Kidney (tissue), 14 donors: ENCODE results near the gene GRIK1. TPM values are rescaled to one million over a fixed set of nuclear protein-coding genes. Genes with fewer than 3 reads are reported as not detected.

Source experiments
- DNase-seq, 5 donors: peaks; one replicate each; pipeline ENCODE4 v3.0.0-alpha.2; 2013 to 2020
- FAIRE-seq: peaks from 2 replicates; lab custom pipeline; 2012; peaks lifted over from hg19 to GRCh38; lab: Jason Lieb, UNC
- H3K27ac ChIP-seq, 2 donors: one replicate each; pipeline ENCODE4 v1.7.0; 2013; ENCODE audit warnings: low read depth in 2 of 2, low read length in 2 of 2, inconsistent platforms in 1 of 2
- H3K27me3 ChIP-seq: one replicate; pipeline ENCODE4 v1.7.1; 2013; ENCODE audit warnings: low read length, inconsistent platforms; ENCODE audit not compliant: control insufficient read depth, insufficient read depth
- H3K36me3 ChIP-seq, 3 donors: one replicate each; pipeline versions ENCODE4 v1.7.0 to v1.7.1; 2013; ENCODE audit warnings: low read length in 3 of 3, control low read depth in 1 of 3, inconsistent platforms in 1 of 3; ENCODE audit not compliant: insufficient read depth in 3 of 3, control insufficient read depth in 2 of 3
- H3K4me1 ChIP-seq, 3 donors: one replicate each; pipeline versions ENCODE4 v1.7.0 to v1.7.1; 2013; ENCODE audit warnings: low read length in 3 of 3, inconsistent platforms in 1 of 3, low read depth in 1 of 3; ENCODE audit not compliant: control insufficient read depth in 2 of 3, insufficient read depth in 2 of 3
- H3K4me3 ChIP-seq, 3 donors: one replicate each; pipeline versions ENCODE4 v1.7.0 to v1.8.1; 2013; ENCODE audit warnings: low read length in 3 of 3, control low read depth in 1 of 3, inconsistent platforms in 1 of 3
- H3K9ac ChIP-seq, 3 donors: one replicate each; pipeline versions ENCODE4 v1.7.0 to v1.7.1; 2013; ENCODE audit warnings: low read length in 3 of 3, control low read depth in 1 of 3, inconsistent platforms in 1 of 3
- H3K9me3 ChIP-seq, 3 donors: one replicate each; pipeline versions ENCODE4 v1.7.0 to v1.7.1; 2013; ENCODE audit warnings: low read length in 3 of 3, control low read depth in 1 of 3, inconsistent platforms in 1 of 3; ENCODE audit not compliant: control insufficient read depth in 2 of 3, insufficient read depth in 1 of 3
- intact Hi-C: fragments of 100-400 bp; cut with DNase I; formaldehyde crosslinking; loops from one replicate; pipeline ENCODE4 v1.11.1; 2022
- polyA plus RNA-seq: library from polyadenylated mRNA; stranded (reverse); fragments of 350-450 nt; fragmentation: Illumina TruSeq; extraction: RNeasy Lipid Tissue Mini Kit (QIAGEN cat#74804); gene quantifications from one replicate; pipeline ENCODE4 v1.2.3, GENCODE V29; 2014; ENCODE audit warnings: low read depth, low replicate concordance; ENCODE audit not compliant: insufficient read depth
- total RNA-seq: library from RNA; stranded (reverse); fragmentation: NEBNext Ultra II Directional; extraction: Animal tissue kit (Norgen Biotek cat#: 25700); gene quantifications from one replicate; pipeline ENCODE4 v1.2.1, GENCODE V29; 2021
- TF ChIP-seq, protein P1 (sequence below): IDR thresholded peaks from 3 replicates; pipeline ENCODE4 v1.5.1; 2012; ENCODE audit warnings: mild to moderate bottlenecking, moderate library complexity, borderline replicate concordance; ENCODE audit not compliant: insufficient read depth; ENCODE audit errors: extremely low read depth
- donor health status: control.
- donor health status: control.
- donor health status: control.
- donor health status: control.
- donor health status: control.
- donor health status: DM: yes; HTN: yes; CAD: no.
- donor health status: Normal renal cell carcinoma (clear cell type).

Gene GRIK1
- total and polyA plus RNA-seq, 2 donors from 2014 or later, result not detected

DNA sequence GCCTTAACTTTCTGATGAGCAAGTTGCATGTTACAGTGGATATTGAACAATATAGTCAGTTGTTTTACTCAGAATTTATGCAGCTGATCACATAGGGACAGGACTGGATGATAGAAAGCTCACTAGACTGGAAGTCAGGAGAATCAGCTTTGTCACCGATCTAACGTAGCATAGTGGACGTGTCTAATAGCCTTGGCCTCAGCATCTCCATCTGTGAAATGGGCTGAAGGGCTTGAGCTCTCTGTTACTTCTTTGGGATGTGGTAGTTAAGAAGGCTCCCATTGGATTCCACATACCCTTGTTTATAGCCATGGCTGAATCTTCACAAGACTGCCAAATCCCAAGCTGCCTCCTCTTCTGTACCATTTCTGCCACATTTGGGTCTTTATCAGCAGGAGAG is 190.6 kb downstream of the GRIK1 start:
- Histone ChIP-seq H3K9me3 (no peaks in the 10 kb centered on the region), H3K9ac (no peak overlapping the region), H3K27me3 (no peaks in the 10 kb centered on the region), H3K4me1 (no peaks in the 10 kb centered on the region), H3K36me3 (no peaks in the 10 kb centered on the region), H3K27ac (no peak overlapping the region), H3K4me3 (no peak overlapping the region)
- TF ChIP-seq, protein P1, sequence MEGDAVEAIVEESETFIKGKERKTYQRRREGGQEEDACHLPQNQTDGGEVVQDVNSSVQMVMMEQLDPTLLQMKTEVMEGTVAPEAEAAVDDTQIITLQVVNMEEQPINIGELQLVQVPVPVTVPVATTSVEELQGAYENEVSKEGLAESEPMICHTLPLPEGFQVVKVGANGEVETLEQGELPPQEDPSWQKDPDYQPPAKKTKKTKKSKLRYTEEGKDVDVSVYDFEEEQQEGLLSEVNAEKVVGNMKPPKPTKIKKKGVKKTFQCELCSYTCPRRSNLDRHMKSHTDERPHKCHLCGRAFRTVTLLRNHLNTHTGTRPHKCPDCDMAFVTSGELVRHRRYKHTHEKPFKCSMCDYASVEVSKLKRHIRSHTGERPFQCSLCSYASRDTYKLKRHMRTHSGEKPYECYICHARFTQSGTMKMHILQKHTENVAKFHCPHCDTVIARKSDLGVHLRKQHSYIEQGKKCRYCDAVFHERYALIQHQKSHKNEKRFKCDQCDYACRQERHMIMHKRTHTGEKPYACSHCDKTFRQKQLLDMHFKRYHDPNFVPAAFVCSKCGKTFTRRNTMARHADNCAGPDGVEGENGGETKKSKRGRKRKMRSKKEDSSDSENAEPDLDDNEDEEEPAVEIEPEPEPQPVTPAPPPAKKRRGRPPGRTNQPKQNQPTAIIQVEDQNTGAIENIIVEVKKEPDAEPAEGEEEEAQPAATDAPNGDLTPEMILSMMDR, result no peak
- DNase-seq (no peak), FAIRE-seq (no peak)
- intact Hi-C loops, result no loop called here

DNA sequence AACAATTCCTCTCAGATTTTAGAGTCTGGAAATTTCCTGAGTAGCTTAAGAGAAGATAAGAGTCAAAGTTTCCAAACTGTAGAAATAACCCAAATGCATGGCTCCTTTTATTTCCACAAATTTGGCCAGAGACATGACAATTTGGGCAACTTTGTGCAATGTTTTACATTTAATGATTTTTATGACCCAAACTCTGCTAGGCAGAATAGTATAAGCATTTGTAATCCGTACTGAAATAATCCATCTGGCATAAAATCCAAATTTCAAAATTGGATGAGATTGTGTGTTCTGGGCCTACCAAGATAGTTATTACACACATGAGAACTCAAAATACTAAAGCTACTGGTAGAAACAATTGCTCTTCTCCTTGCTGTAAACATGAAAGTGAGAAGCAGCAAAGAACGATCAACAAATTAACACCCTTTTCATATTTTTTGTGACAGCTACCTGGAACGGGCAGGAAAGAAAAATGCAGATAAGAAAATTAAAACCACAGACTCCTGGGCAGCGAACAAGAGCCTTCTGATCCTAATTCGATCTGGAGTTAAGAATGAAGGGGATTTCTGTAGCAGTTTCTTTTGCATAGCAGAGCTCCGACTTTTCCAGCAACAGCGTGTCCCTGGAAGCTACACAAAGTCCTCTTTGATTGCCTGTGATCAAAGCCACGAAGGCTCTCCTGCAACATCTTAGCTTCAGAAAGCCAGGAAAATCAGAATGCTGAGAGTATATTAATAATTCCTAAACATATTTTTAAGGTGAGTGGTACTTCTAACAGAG is 191.2 kb downstream of the GRIK1 start:
- Histone ChIP-seq H3K4me1 (no peaks in the 10 kb centered on the region), H3K9me3 (no peaks in the 10 kb centered on the region), H3K36me3 (no peaks in the 10 kb centered on the region), H3K9ac (no peak overlapping the region), H3K27me3 (no peaks in the 10 kb centered on the region), H3K4me3 (no peak overlapping the region), H3K27ac (no peak overlapping the region)
- DNase-seq, result no peak
- no peak for FAIRE-seq
- intact Hi-C loops, result no loop called here
- TF ChIP-seq, protein P1, result no peak

DNA sequence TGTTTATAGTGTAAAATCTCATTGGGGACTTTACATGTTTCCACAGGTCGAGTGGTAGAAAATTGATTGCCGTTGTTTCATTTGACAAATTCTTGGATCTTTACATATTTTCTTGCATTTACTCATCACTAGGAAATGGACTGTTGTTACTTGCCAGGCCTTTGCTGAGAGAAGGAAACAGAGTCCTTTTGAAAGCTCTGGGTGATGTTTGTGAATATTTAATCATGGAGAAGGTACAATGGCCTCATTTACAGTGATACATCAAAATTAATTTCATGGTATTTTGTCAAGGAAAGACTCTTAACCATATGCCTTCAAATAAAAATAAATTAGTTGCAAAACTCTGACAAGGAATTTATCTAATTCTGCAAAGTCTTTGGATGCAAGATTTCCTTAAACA is 198.0 kb downstream of the GRIK1 start:
- Histone ChIP-seq H3K36me3 (no peaks in the 10 kb centered on the region), H3K4me1 (no peaks in the 10 kb centered on the region), H3K9ac (no peak overlapping the region), H3K4me3 (no peak overlapping the region), H3K9me3 (no peaks in the 10 kb centered on the region), H3K27ac (no peak overlapping the region), H3K27me3 (no peaks in the 10 kb centered on the region)
- no peak for DNase-seq
- intact Hi-C loops, result no loop called here
- no peak for FAIRE-seq
- TF ChIP-seq, protein P1, result no peak
